ENCODE data around the gene NKG7. TPM values are rescaled to one million over a fixed set of nuclear protein-coding genes. Genes with fewer than 3 reads are reported as not detected.

Gene NKG7
- polyA plus RNA-seq, 1 donor (not counting 4 experiments of a cell fraction or from before 2014, with no cell fraction given) = not detected

DNA sequence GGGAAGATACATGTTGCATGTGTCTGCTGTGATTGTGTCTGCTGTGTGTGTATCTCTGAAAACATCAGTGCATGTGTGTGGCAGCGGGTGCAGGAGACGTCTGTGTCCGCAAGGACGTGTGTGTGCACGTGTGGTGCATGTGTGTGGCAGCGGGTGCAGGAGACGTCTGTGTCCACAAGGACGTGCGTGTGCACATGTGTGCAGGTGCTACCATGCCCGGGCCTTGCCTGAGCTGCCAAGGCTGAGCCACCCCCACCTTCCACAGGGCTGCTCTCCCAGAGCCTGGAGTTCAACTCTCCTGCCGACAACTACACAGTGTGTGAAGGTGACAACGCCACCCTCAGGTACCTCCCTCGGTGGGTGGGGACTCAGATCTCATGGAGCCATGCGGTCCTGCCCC is 50.7 kb downstream of the NKG7 start:
- Histone ChIP-seq H4K20me1 (ENCODE audit: control insufficient read depth, extremely low read depth, insufficient read depth, low read length) (no peaks in the 10 kb centered on the region), H3K9me1 (ENCODE audit: control insufficient read depth, extremely low read depth, insufficient read depth, low read length) (no peaks in the 10 kb centered on the region), H3K27me3 (ENCODE audit: control insufficient read depth, extremely low read depth, insufficient read depth, low read length) (peaks cover 1% of the 10 kb centered on the region), H3K36me3 (ENCODE audit: control insufficient read depth in 2 of 2, extremely low read depth in 1 of 2, insufficient read depth in 2 of 2, low read length in 2 of 2) (no peaks in the 10 kb centered on the region), H3K9me3 (ENCODE audit: control insufficient read depth, low read depth, low read length) (no peaks in the 10 kb centered on the region), H3K27ac (ENCODE audit: control insufficient read depth, insufficient read depth, low read length) (no peak overlapping the region), H3K9ac (ENCODE audit: control insufficient read depth, extremely low read depth, insufficient read depth, low read length) (no peak overlapping the region), H3K4me1 (ENCODE audit: control insufficient read depth, extremely low read depth, insufficient read depth, low read length) (no peaks in the 10 kb centered on the region), H2AFZ (ENCODE audit: control insufficient read depth, low read length) (no peak overlapping the region), H3K4me2 (ENCODE audit: control insufficient read depth, extremely low read depth, insufficient read depth, low read depth, low read length) (no peak overlapping the region), H3K79me2 (ENCODE audit: control insufficient read depth, insufficient read depth, low read length) (no peaks in the 10 kb centered on the region), H3K4me3 (ENCODE audit: control insufficient read depth in 2 of 3, extremely low read depth in 1 of 3, insufficient read depth in 2 of 3, low read depth in 1 of 3, low read length in 3 of 3) (no peak overlapping the region)
- FAIRE-seq = no peak
- DNase-seq (ENCODE audit: low read depth, low spot score) = no peak
- dilution Hi-C loops (cut with MboI; ENCODE audit: extremely low pct_ligation_motif_present, low sequenced_read_pairs) = no loop called here
- TF ChIP-seq EZH2 (IDR thresholded peaks at IDR 0.05; ENCODE audit: low read length) = no peak
- TF ChIP-seq, protein P1, sequence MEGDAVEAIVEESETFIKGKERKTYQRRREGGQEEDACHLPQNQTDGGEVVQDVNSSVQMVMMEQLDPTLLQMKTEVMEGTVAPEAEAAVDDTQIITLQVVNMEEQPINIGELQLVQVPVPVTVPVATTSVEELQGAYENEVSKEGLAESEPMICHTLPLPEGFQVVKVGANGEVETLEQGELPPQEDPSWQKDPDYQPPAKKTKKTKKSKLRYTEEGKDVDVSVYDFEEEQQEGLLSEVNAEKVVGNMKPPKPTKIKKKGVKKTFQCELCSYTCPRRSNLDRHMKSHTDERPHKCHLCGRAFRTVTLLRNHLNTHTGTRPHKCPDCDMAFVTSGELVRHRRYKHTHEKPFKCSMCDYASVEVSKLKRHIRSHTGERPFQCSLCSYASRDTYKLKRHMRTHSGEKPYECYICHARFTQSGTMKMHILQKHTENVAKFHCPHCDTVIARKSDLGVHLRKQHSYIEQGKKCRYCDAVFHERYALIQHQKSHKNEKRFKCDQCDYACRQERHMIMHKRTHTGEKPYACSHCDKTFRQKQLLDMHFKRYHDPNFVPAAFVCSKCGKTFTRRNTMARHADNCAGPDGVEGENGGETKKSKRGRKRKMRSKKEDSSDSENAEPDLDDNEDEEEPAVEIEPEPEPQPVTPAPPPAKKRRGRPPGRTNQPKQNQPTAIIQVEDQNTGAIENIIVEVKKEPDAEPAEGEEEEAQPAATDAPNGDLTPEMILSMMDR (optimal IDR thresholded peaks at IDR 0.05 in 1 of 3, IDR thresholded peaks at IDR 0.05 in 1 of 3, conservative IDR thresholded peaks at IDR 0.05 in 1 of 3; ENCODE audit: extremely low read depth in 1 of 3, insufficient read depth in 2 of 3, low read length in 3 of 3) = no peak

Other genes starting within 250 kb of the NKG7 start
- gene SIGLEC9, start 247.7 kb downstream of the NKG7 start, polyA plus RNA-seq = not detected in 3 replicates
- gene SIGLEC7, start 230.4 kb downstream of the NKG7 start, polyA plus RNA-seq = not detected in 3 replicates
- 0.16 TPM in 1 of 3 replicates, not detected in the others for gene CD33, start 147.6 kb downstream of the NKG7 start, polyA plus RNA-seq
- not detected in 3 replicates for gene SIGLECL1, start 121.6 kb downstream of the NKG7 start, polyA plus RNA-seq
- not detected in 3 replicates for gene IGLON5, start 61.0 kb downstream of the NKG7 start, polyA plus RNA-seq
- 1.2 to 2.0 TPM (median 1.5 TPM) in 3 replicates for gene VSIG10L, start 30.5 kb downstream of the NKG7 start, polyA plus RNA-seq
- gene ETFB, start 6.3 kb downstream of the NKG7 start, polyA plus RNA-seq = 95.2 to 115 TPM (median 102 TPM) in 3 replicates
- 0.37 to 1.1 TPM in 2 of 3 replicates, not detected in the other for gene CLDND2, start 3.7 kb downstream of the NKG7 start, polyA plus RNA-seq
- not detected in 3 replicates for gene LIM2, start 15.3 kb upstream of the NKG7 start, polyA plus RNA-seq
- not detected in 3 replicates for gene C19orf84, start 17.9 kb upstream of the NKG7 start, polyA plus RNA-seq
- not detected in 3 replicates for gene SIGLEC10, start 45.0 kb upstream of the NKG7 start, polyA plus RNA-seq
- gene SIGLEC8, start 85.8 kb upstream of the NKG7 start, polyA plus RNA-seq = not detected in 3 replicates
- not detected in 3 replicates for gene CEACAM18, start 105.9 kb upstream of the NKG7 start, polyA plus RNA-seq
- gene SIGLEC12, start 129.1 kb upstream of the NKG7 start, polyA plus RNA-seq = not detected in 3 replicates
- gene SIGLEC6, start 159.0 kb upstream of the NKG7 start, polyA plus RNA-seq = not detected in 3 replicates
- gene ZNF175, start 198.6 kb upstream of the NKG7 start, polyA plus RNA-seq = 2.3 to 3.8 TPM (median 3.2 TPM) in 3 replicates